Measurements from ENCODE around the gene C10orf90. TPM values are rescaled to one million over a fixed set of nuclear protein-coding genes. Genes with fewer than 3 reads are reported as not detected.

C10orf90 gene
- total RNA-seq, 4 donors from 2014 or later, result 0.06 TPM; not detected in 3

- Histone ChIP-seq H3K4me1 (no peaks in the 10 kb centered on the region), H3K9me3 (no peaks in the 10 kb centered on the region), H3K4me3 (no peak overlapping the region), H3K27ac (replicated peaks in 1 of 4) (no peak overlapping the region), H3K27me3 (peaks cover 0 to 6% (median 0%) of the 10 kb centered on the region in 4 donors), H3K36me3 (no peaks in the 10 kb centered on the region)
- intact Hi-C loops (cut with DNase I), result no loop called here
- WGBS, result 87% methylated on average over 3 of the region's 3 CpGs
- TF ChIP-seq POLR2AphosphoS5 (IDR thresholded peaks at IDR 0.05) (no peak), POLR2A (IDR thresholded peaks at IDR 0.05; ENCODE audit: low read depth) (no peak), EP300 (IDR thresholded peaks at IDR 0.05) (no peak), CTCF (IDR thresholded peaks at IDR 0.05) (no peak)
- no peak for DNase-seq (ENCODE audit: extremely low spot score)
These were observed 73.9 kb downstream of the C10orf90 start for GRCh38 chr10:126596472-126597016.

GRCh38 chr10:126595160-126595559 is 75.3 kb downstream of the C10orf90 start:
- 29% methylated on average over 2 of the region's 2 CpGs for WGBS

GRCh38 chr10:126593968-126594701 is 76.4 kb downstream of the C10orf90 start:
- DNase-seq (ENCODE audit: extremely low spot score), result peak; percentile 85

More at GRCh38 chr10:126595160-126595559, 75.3 kb downstream of the C10orf90 start:
- peaks cover 0 to 6% (median 0%) of the 10 kb centered on the region in 4 donors for H3K27me3 ChIP-seq
- intact Hi-C loops (cut with DNase I), result no loop called here
- H3K36me3 ChIP-seq, result no peaks in the 10 kb centered on the region
- no peak overlapping the region for H3K27ac ChIP-seq (replicated peaks in 1 of 4)
- no peak overlapping the region for H3K4me3 ChIP-seq
- no peak for TF ChIP-seq EP300 (IDR thresholded peaks at IDR 0.05)
- TF ChIP-seq CTCF (IDR thresholded peaks at IDR 0.05), result no peak
- no peak for TF ChIP-seq POLR2AphosphoS5 (IDR thresholded peaks at IDR 0.05)
- no peak for TF ChIP-seq POLR2A (IDR thresholded peaks at IDR 0.05; ENCODE audit: low read depth)
- no peaks in the 10 kb centered on the region for H3K4me1 ChIP-seq
- no peak for DNase-seq (ENCODE audit: extremely low spot score)
- H3K9me3 ChIP-seq, result no peaks in the 10 kb centered on the region

GRCh38 chr10:126592901-126593300 is 77.6 kb downstream of the C10orf90 start:
- TF ChIP-seq CTCF (IDR thresholded peaks at IDR 0.05) (no peak), POLR2AphosphoS5 (IDR thresholded peaks at IDR 0.05) (no peak), POLR2A (IDR thresholded peaks at IDR 0.05; ENCODE audit: low read depth) (no peak), EP300 (IDR thresholded peaks at IDR 0.05) (no peak)
- Histone ChIP-seq H3K9me3 (no peaks in the 10 kb centered on the region), H3K27ac (replicated peaks in 1 of 4) (no peak overlapping the region), H3K4me3 (no peak overlapping the region), H3K27me3 (peaks cover 0 to 6% (median 0%) of the 10 kb centered on the region in 4 donors), H3K36me3 (no peaks in the 10 kb centered on the region), H3K4me1 (no peaks in the 10 kb centered on the region)
- DNase-seq (ENCODE audit: extremely low spot score), result no peak
- 94% methylated on average over 3 of the region's 3 CpGs for WGBS
- intact Hi-C loops (cut with DNase I), result no loop called here

More at GRCh38 chr10:126593968-126594701, 76.4 kb downstream of the C10orf90 start:
- Histone ChIP-seq H3K4me1 (no peaks in the 10 kb centered on the region), H3K36me3 (no peaks in the 10 kb centered on the region), H3K27me3 (peaks cover 0 to 6% (median 0%) of the 10 kb centered on the region in 4 donors), H3K27ac (replicated peaks in 1 of 4) (no peak overlapping the region), H3K4me3 (no peak overlapping the region), H3K9me3 (no peaks in the 10 kb centered on the region)
- intact Hi-C loops (cut with DNase I), result no loop called here
- WGBS, result 75% methylated on average over 4 of the region's 4 CpGs
- TF ChIP-seq CTCF (IDR thresholded peaks at IDR 0.05) (no peak), POLR2AphosphoS5 (IDR thresholded peaks at IDR 0.05) (no peak), EP300 (IDR thresholded peaks at IDR 0.05) (no peak), POLR2A (IDR thresholded peaks at IDR 0.05; ENCODE audit: low read depth) (no peak)
